Mammary epithelial cell (primary cell): ENCODE measurements around the gene ERV3-1.
"Not testable (repeated sequence)": the region's sequence is repeated elsewhere in the genome, so short reads cannot be mapped to it uniquely, and the experiment has no call there.

ENCODE experiments used
- CTCF ChIP-seq, 2 donors: IDR thresholded peaks in 1 of 2; conservative IDR thresholded peaks in 1 of 2; 2 replicates each; pipeline ENCODE4 v1.5.1; 2011 to 2012; ENCODE audit warnings: inconsistent platforms in 2 of 2, low read length in 2 of 2, mild to moderate bottlenecking in 2 of 2, control low read depth in 1 of 2, low read depth in 1 of 2; ENCODE audit not compliant: insufficient read depth in 1 of 2; ENCODE audit errors: extremely low read depth in 1 of 2
- EZH2 ChIP-seq: IDR thresholded peaks from 2 replicates; pipeline ENCODE4 v1.6.1; 2012; ENCODE audit warnings: low read length, inconsistent platforms, borderline replicate concordance

GRCh38 chr7:65046329-65046728, 39.8 kb upstream of the ERV3-1 start:
- not testable (repeated sequence) for TF ChIP-seq CTCF (conservative IDR thresholded peaks at IDR 0.05 in 1 of 2, IDR thresholded peaks at IDR 0.05 in 1 of 2; ENCODE audit: extremely low read depth in 1 of 2, insufficient read depth in 1 of 2, low read depth in 1 of 2, low read length in 2 of 2); EZH2
